CD14-positive monocyte (primary cell): Measurements from ENCODE around the gene THSD7A. TPM values are rescaled to one million over a fixed set of nuclear protein-coding genes. Genes with fewer than 3 reads are reported as not detected.

Experiments
- DNase-seq, 3 donors: peaks; one replicate each; pipeline ENCODE4 v3.0.0-alpha.2; 2011 to 2022
- H2AFZ ChIP-seq: 2 replicates; pipeline ENCODE4 v1.6.0; 2012; ENCODE audit warnings: mild to moderate bottlenecking, low read depth, low read length, inconsistent platforms; ENCODE audit not compliant: insufficient read depth, poor library complexity, severe bottlenecking
- H3K27ac ChIP-seq, 2 donors: 1 replicate in 1 of 2; 2 replicates in 1 of 2; pipeline ENCODE4 v1.5.1; 2012 to 2013; ENCODE audit warnings: low read length in 2 of 2, control low read depth in 1 of 2, inconsistent platforms in 1 of 2, low read depth in 1 of 2, mild to moderate bottlenecking in 1 of 2
- H3K27me3 ChIP-seq, 2 donors: one replicate each; pipeline versions ENCODE4 v1.6.0 to v1.6.1; 2011 to 2013; ENCODE audit warnings: low read length in 2 of 2; ENCODE audit not compliant: control insufficient read depth in 2 of 2, insufficient read depth in 2 of 2
- H3K36me3 ChIP-seq, 2 donors: replicated peaks in 1 of 2; 1 replicate in 1 of 2; 2 replicates in 1 of 2; pipeline versions ENCODE4 v1.5.1 to v1.6.1; 2012 to 2013; ENCODE audit warnings: low read length in 2 of 2, control low read depth in 1 of 2, inconsistent platforms in 1 of 2, mild to moderate bottlenecking in 1 of 2; ENCODE audit not compliant: insufficient read depth in 2 of 2, control insufficient read depth in 1 of 2
- H3K4me1 ChIP-seq, 2 donors: 1 replicate in 1 of 2; 2 replicates in 1 of 2; pipeline versions ENCODE4 v1.5.1 to v1.6.1; 2012 to 2013; ENCODE audit warnings: low read length in 2 of 2, control low read depth in 1 of 2, inconsistent platforms in 1 of 2, mild to moderate bottlenecking in 1 of 2, moderate library complexity in 1 of 2; ENCODE audit not compliant: insufficient read depth in 2 of 2, control insufficient read depth in 1 of 2
- H3K4me2 ChIP-seq: replicated peaks from 2 replicates; pipeline ENCODE3; 2012; ENCODE audit warnings: low read length, moderate library complexity, mild to moderate bottlenecking; ENCODE audit not compliant: poor library complexity, severe bottlenecking; ENCODE audit errors: extremely low read depth
- H3K4me3 ChIP-seq, 3 experiments: fragments of 200-600 bp in 1 of 3; sonication (generic) in 1 of 3; replicated peaks in 1 of 3; 1 replicate in 2 of 3; 2 replicates in 1 of 3; pipeline ENCODE4 v1.5.1; 2011 to 2013; ENCODE audit warnings: low read length in 3 of 3, mild to moderate bottlenecking in 3 of 3, control low read depth in 2 of 3, low read depth in 2 of 3, inconsistent platforms in 1 of 3, moderate library complexity in 1 of 3
- H3K79me2 ChIP-seq: 2 replicates; pipeline ENCODE4 v1.6.0; 2012; ENCODE audit warnings: mild to moderate bottlenecking, control low read depth, inconsistent platforms, low read length, moderate library complexity; ENCODE audit not compliant: insufficient read depth
- H3K9ac ChIP-seq: 2 replicates; pipeline ENCODE4 v1.6.0; 2017; ENCODE audit warnings: low read length, mild to moderate bottlenecking; ENCODE audit not compliant: insufficient read depth, poor library complexity, severe bottlenecking
- H3K9me3 ChIP-seq, 2 donors: replicated peaks in 1 of 2; 1 replicate in 1 of 2; 2 replicates in 1 of 2; pipeline versions ENCODE4 v1.5.1 to v1.6.1; 2012 to 2013; ENCODE audit warnings: low read length in 2 of 2, control low read depth in 1 of 2; ENCODE audit not compliant: control insufficient read depth in 1 of 2, insufficient read depth in 1 of 2
- H4K20me1 ChIP-seq: 2 replicates; pipeline ENCODE4 v1.6.0; 2012; ENCODE audit warnings: mild to moderate bottlenecking, low read length, control low read depth, moderate library complexity; ENCODE audit not compliant: insufficient read depth
- H3K27ac Mint-ChIP-seq, 7 donors: one replicate each; pipeline ENCODE4 v1.8.0; 2020; ENCODE audit warnings: mild to moderate bottlenecking in 7 of 7, mixed read lengths in 7 of 7, moderate library complexity in 6 of 7, inconsistent platforms in 2 of 7
- H3K27me3 Mint-ChIP-seq, 3 donors: one replicate each; pipeline ENCODE4 v1.8.0; 2021 to 2022; ENCODE audit warnings: low read depth in 3 of 3, mild to moderate bottlenecking in 3 of 3, mixed read lengths in 3 of 3, moderate library complexity in 3 of 3, inconsistent platforms in 1 of 3
- H3K36me3 Mint-ChIP-seq, 2 donors: one replicate each; pipeline ENCODE4 v1.8.0; 2020; ENCODE audit warnings: mixed read lengths in 2 of 2, inconsistent platforms in 1 of 2, mild to moderate bottlenecking in 1 of 2
- H3K4me1 Mint-ChIP-seq: one replicate; pipeline ENCODE4 v1.8.0; 2020; ENCODE audit warnings: mild to moderate bottlenecking, mixed read lengths
- H3K4me3 Mint-ChIP-seq, 2 donors: one replicate each; pipeline ENCODE4 v1.8.0; 2020; ENCODE audit warnings: mild to moderate bottlenecking in 2 of 2, mixed read lengths in 2 of 2, moderate library complexity in 1 of 2
- H3K9me3 Mint-ChIP-seq, 7 donors: one replicate each; pipeline ENCODE4 v1.8.0; 2020 to 2022; ENCODE audit warnings: mixed read lengths in 7 of 7, mild to moderate bottlenecking in 6 of 7, moderate library complexity in 6 of 7, inconsistent platforms in 2 of 7
- WGBS: methylation state at CpG from one replicate; pipeline ENCODE4 v1.1.5; 2013; ENCODE audit warnings: missing lambda C conversion rate; ENCODE audit not compliant: insufficient coverage; 5-methylcytosine and 5-hydroxymethylcytosine counted together
- intact Hi-C, 2 donors: fragments of 100-400 bp; cut with micrococcal nuclease; formaldehyde crosslinking; loops; one replicate each; pipeline versions ENCODE4 v1.15.0 to v1.15.1; 2023
- polyA plus RNA-seq, 3 donors: library from polyadenylated mRNA; depleted of rRNA in 1 of 3; unstranded in 2 of 3; stranded (reverse) in 1 of 3; fragments of 300-500 nt in 2 of 3; fragments of >200 nt in 1 of 3; fragmentation: Illumina TruSeq in 2 of 3; gene quantifications; 1 replicate in 2 of 3; 2 replicates in 1 of 3; pipeline ENCODE4 v1.2.3, GENCODE V29; 2012 to 2021
- TF ChIP-seq, protein P1 (sequence below): fragments of 200-600 bp; IDR thresholded peaks from one replicate; pipeline ENCODE4 v1.8.0; 2022; ENCODE audit warnings: antibody characterized with exemption, mild to moderate bottlenecking

Gene THSD7A
- polyA plus RNA-seq, 3 donors: under 0.01 TPM; not detected in 2

DNA sequence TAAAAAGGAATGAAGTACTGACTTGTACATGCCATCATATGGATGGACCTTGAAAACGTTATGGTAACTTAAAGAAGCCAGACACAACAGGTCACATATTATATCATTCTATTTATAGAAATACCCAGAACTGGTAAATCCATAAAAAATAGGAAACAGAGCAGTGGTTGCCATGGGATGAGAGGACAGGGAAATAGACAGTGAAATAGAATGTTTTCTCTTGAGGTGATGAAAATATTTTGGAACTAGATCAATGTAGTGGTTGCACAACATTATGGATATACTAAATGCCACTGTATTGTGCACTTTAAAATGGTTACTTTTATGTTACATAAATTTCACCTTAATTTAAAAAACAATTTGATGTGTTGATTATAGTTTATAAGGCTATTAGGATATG lies 318.5 kb downstream of the THSD7A start:
- H3K27me3 Mint-ChIP-seq: peaks cover 0 to 4% (median 0%) of the 10 kb centered on the region in 3 donors
- no peak overlapping the region for H3K4me3 Mint-ChIP-seq
- H3K27ac Mint-ChIP-seq: no peak overlapping the region

DNA sequence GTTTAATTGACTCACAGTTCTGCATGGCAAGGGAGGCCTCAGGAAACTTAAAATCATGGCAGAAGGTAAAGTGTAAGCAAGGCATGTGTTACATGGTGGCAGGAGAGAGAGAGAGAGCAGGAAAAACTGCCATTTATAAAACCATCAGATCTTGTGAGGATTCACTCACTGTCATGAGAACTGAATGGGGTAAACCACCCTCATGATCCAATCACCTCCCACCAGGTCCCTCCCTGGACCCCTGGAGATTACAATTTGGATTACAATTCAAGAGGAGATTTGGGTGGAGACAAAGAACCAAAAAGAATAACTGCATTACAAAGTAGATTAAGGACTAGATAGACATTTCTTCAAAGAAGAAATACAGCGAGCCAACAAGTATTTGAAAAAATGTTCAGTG lies 324.1 kb downstream of the THSD7A start:
- Histone ChIP-seq H3K27ac (no peak overlapping the region), H3K4me1 (no peaks in the 10 kb centered on the region), H3K79me2 (no peaks in the 10 kb centered on the region), H3K27me3 (no peaks in the 10 kb centered on the region), H2AFZ (no peak overlapping the region), H3K4me2 (no peak overlapping the region), H3K9ac (no peak overlapping the region), H3K4me3 (no peak overlapping the region), H4K20me1 (no peaks in the 10 kb centered on the region), H3K9me3 (peaks cover 0 to 5% of the 10 kb centered on the region in 2 donors), H3K36me3 (no peaks in the 10 kb centered on the region)
- Mint-ChIP-seq H3K27ac (no peak overlapping the region), H3K36me3 (no peaks in the 10 kb centered on the region), H3K27me3 (no peaks in the 10 kb centered on the region), H3K9me3 (peaks cover 2 to 18% (median 8%) of the 10 kb centered on the region in 7 donors), H3K4me1 (no peaks in the 10 kb centered on the region), H3K4me3 (no peak overlapping the region)
- DNase-seq: no peak
- intact Hi-C loops: no loop called here
- WGBS: no CpG with 5 or more reads among the region's 1 CpG
- TF ChIP-seq, protein P1, sequence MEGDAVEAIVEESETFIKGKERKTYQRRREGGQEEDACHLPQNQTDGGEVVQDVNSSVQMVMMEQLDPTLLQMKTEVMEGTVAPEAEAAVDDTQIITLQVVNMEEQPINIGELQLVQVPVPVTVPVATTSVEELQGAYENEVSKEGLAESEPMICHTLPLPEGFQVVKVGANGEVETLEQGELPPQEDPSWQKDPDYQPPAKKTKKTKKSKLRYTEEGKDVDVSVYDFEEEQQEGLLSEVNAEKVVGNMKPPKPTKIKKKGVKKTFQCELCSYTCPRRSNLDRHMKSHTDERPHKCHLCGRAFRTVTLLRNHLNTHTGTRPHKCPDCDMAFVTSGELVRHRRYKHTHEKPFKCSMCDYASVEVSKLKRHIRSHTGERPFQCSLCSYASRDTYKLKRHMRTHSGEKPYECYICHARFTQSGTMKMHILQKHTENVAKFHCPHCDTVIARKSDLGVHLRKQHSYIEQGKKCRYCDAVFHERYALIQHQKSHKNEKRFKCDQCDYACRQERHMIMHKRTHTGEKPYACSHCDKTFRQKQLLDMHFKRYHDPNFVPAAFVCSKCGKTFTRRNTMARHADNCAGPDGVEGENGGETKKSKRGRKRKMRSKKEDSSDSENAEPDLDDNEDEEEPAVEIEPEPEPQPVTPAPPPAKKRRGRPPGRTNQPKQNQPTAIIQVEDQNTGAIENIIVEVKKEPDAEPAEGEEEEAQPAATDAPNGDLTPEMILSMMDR: no peak

More for the DNA sequence above, 318.5 kb downstream of the THSD7A start:
- no peaks in the 10 kb centered on the region for H4K20me1 ChIP-seq
- no peak for DNase-seq
- intact Hi-C loops: no loop called here
- H3K27me3 ChIP-seq: no peaks in the 10 kb centered on the region
- no peaks in the 10 kb centered on the region for H3K4me1 ChIP-seq
- TF ChIP-seq, protein P1: no peak
- no CpG with 5 or more reads among the region's 1 CpG for WGBS
- H3K4me3 ChIP-seq: no peak overlapping the region
- H3K9me3 Mint-ChIP-seq: peaks cover 0 to 13% (median 5%) of the 10 kb centered on the region in 7 donors
- no peak overlapping the region for H3K4me2 ChIP-seq
- no peaks in the 10 kb centered on the region for H3K4me1 Mint-ChIP-seq
- H3K36me3 Mint-ChIP-seq: no peaks in the 10 kb centered on the region
- no peaks in the 10 kb centered on the region for H3K36me3 ChIP-seq
- no peaks in the 10 kb centered on the region for H3K9me3 ChIP-seq
- no peak overlapping the region for H3K27ac ChIP-seq
- no peak overlapping the region for H3K9ac ChIP-seq
- no peaks in the 10 kb centered on the region for H3K79me2 ChIP-seq
- H2AFZ ChIP-seq: no peak overlapping the region
